GOT3 (cell line): ENCODE data around the gene GBX1.

ENCODE experiments used
- DNase-seq: peaks from one replicate; lab custom pipeline; 2025; ENCODE audit warnings: mixed read lengths; lab: John Stamatoyannopoulos, UW

GBX1 gene

GRCh38 chr7:151139791-151140190 lies 27.7 kb downstream of the GBX1 start:
- DNase-seq = no peak

- no peak for DNase-seq
Measured at GRCh38 chr7:151139071-151139790, 28.3 kb downstream of the GBX1 start.

GRCh38 chr7:151138153-151138851 lies 29.2 kb downstream of the GBX1 start:
- no peak for DNase-seq

GRCh38 chr7:151137791-151138152 lies 29.7 kb downstream of the GBX1 start:
- DNase-seq = no peak

GRCh38 chr7:151137076-151137675 lies 30.3 kb downstream of the GBX1 start:
- no peak for DNase-seq

GRCh38 chr7:151135866-151136843 lies 31.3 kb downstream of the GBX1 start:
- DNase-seq = no peak

- no peak for DNase-seq
Measured at GRCh38 chr7:151135525-151135845, 32.0 kb downstream of the GBX1 start.

- DNase-seq = no peak
Measured at GRCh38 chr7:151134743-151135524, 32.6 kb downstream of the GBX1 start.

GRCh38 chr7:151133986-151134742 lies 33.3 kb downstream of the GBX1 start:
- DNase-seq = no peak

- no peak for DNase-seq
Measured at GRCh38 chr7:151133266-151133985, 34.1 kb downstream of the GBX1 start.

- no peak for DNase-seq
Measured at GRCh38 chr7:151132461-151133205, 34.9 kb downstream of the GBX1 start.

GRCh38 chr7:151131592-151132293 lies 35.8 kb downstream of the GBX1 start:
- DNase-seq = no peak

GRCh38 chr7:151131224-151131591 lies 36.3 kb downstream of the GBX1 start:
- DNase-seq = no peak

GRCh38 chr7:151130741-151131157 lies 36.7 kb downstream of the GBX1 start:
- no peak for DNase-seq

GRCh38 chr7:151129960-151130591 lies 37.4 kb downstream of the GBX1 start:
- no peak for DNase-seq

GRCh38 chr7:151129117-151129959 lies 38.2 kb downstream of the GBX1 start:
- no peak for DNase-seq

GRCh38 chr7:151128716-151129115 lies 38.8 kb downstream of the GBX1 start:
- DNase-seq = no peak
